ENCODE data around the gene SNIP1.
"Not testable (repeated sequence)": the region's sequence is repeated elsewhere in the genome, so short reads cannot be mapped to it uniquely, and the experiment has no call there.

Gene SNIP1

DNA sequence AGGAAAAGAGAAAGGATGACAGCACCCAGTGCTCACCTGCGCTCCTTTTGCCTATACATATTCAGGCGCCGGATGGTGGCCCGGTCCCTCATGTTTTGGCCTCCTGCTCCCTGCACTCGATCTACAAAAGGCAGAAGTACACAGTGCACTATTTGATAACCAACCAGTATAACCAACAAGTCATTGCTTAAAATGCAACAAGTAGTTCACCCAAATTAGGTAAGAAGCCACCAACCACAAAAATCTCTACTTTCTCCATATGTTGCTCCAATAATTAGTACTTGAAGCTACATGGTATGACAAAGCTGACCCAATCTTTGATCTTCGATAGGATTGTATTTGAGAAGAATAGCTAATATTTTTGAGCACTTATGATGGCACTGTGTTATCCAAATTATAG lies 39.6 kb upstream of the SNIP1 start:
- H3K4me3 ChIP-seq (ENCODE audit: low read length), result no peak overlapping the region; the same call in 1 of the 2 replicates
- TF ChIP-seq, protein P1, sequence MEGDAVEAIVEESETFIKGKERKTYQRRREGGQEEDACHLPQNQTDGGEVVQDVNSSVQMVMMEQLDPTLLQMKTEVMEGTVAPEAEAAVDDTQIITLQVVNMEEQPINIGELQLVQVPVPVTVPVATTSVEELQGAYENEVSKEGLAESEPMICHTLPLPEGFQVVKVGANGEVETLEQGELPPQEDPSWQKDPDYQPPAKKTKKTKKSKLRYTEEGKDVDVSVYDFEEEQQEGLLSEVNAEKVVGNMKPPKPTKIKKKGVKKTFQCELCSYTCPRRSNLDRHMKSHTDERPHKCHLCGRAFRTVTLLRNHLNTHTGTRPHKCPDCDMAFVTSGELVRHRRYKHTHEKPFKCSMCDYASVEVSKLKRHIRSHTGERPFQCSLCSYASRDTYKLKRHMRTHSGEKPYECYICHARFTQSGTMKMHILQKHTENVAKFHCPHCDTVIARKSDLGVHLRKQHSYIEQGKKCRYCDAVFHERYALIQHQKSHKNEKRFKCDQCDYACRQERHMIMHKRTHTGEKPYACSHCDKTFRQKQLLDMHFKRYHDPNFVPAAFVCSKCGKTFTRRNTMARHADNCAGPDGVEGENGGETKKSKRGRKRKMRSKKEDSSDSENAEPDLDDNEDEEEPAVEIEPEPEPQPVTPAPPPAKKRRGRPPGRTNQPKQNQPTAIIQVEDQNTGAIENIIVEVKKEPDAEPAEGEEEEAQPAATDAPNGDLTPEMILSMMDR (conservative IDR thresholded peaks at IDR 0.05; ENCODE audit: low read length), result no peak
- no peak for DNase-seq (ENCODE audit: low read depth)

DNA sequence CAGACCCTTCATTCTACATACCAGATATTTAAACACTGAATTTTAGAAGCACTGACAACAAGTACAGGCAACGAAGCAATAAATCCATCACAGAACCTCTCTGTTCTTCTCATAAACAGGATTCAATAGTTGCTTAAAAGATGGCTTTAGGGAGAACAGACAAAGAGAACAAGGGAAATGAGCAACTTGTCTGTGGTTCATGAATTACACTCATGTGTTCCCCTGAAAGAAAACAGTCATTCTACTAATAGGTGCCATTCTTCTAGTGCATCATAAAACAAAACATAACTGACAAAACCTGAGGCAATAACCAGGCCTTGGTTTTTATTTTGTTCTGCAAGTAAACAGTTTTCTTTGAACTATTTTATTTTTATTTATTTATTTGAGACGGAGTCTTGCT lies 34.8 kb upstream of the SNIP1 start:
- TF ChIP-seq, protein P1 (conservative IDR thresholded peaks at IDR 0.05; ENCODE audit: low read length), result no peak
- no peak for DNase-seq (ENCODE audit: low read depth)
- H3K4me3 ChIP-seq (ENCODE audit: low read length), result no peak overlapping the region

DNA sequence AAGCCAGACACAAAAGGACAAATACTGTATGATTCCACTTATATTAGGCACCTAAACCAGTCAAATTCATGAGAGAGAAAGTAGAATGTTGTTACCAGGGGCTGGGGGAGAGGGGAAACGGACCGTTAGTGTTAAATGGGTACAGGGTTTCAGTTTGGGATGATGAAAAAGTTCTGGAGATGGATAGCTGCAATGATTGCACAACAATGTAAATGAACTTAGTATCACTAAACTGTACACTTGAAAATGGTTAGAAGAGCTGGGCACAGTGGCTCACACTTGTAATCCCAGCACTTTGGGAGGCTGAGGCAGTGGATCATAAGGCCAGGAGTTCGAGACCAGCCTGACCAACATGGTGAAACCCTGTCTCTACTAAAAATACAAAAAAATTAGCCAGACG lies 30.5 kb upstream of the SNIP1 start:
- H3K4me3 ChIP-seq (ENCODE audit: low read length); DNase-seq (ENCODE audit: low read depth): not testable (repeated sequence)

DNA sequence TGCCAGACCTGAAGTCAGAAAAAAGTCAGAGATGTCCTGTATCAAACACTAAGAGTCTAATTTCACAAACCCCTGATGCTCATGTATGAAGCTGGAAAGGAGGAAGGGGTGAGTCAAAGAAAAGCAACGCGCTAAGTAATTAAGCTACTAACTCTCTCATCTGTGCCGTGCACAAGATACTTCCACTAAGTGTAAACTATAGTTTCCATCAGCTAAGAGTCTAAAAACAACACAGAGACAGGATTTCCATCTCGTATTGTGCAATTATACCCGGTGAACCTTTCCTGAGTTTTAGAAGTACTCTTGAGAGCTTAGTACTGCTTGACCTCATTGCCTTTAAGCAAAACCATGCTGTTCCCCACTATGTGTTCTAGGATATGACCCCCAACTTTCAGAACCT lies 21.6 kb upstream of the SNIP1 start:
- DNase-seq (ENCODE audit: low read depth), result no peak
- TF ChIP-seq, protein P1 (conservative IDR thresholded peaks at IDR 0.05; ENCODE audit: low read length), result no peak
- no peak overlapping the region for H3K4me3 ChIP-seq (ENCODE audit: low read length)

DNA sequence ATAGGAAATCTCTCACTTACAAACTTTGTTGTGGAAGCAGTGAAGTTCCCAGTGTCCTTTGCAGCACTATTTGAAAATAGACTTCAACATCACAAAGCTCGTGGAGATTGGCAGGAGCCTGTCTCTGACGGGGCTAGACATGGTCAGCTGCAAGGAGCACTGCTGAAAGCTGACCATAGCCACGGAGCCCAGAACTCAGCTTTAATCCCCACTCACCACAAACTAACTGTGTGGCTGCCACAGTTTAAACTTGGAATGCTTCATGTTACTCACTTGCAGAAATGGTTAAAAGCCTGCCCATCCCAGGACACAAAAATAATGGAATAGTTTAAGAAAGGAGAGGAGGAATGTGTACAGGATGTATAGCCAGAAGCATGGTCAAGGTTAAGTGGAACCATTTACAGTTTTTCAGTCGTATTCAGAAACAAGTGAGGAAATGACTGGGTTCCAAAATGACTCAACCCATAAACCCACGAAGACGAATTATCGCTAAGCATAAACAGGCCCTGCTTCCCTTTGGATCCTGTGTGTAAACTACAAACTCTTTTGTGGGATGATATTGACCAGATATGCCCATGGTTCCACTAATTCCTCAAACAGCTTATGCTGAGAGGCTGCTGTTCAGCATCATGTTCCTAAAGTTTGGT lies 20.9 kb upstream of the SNIP1 start:
- no peak overlapping the region; the same call in 1 of the 2 replicates for H3K4me3 ChIP-seq (ENCODE audit: low read length)
- peak; percentile 86 for DNase-seq (ENCODE audit: low read depth)
- TF ChIP-seq, protein P1 (conservative IDR thresholded peaks at IDR 0.05; ENCODE audit: low read length), result no peak

DNA sequence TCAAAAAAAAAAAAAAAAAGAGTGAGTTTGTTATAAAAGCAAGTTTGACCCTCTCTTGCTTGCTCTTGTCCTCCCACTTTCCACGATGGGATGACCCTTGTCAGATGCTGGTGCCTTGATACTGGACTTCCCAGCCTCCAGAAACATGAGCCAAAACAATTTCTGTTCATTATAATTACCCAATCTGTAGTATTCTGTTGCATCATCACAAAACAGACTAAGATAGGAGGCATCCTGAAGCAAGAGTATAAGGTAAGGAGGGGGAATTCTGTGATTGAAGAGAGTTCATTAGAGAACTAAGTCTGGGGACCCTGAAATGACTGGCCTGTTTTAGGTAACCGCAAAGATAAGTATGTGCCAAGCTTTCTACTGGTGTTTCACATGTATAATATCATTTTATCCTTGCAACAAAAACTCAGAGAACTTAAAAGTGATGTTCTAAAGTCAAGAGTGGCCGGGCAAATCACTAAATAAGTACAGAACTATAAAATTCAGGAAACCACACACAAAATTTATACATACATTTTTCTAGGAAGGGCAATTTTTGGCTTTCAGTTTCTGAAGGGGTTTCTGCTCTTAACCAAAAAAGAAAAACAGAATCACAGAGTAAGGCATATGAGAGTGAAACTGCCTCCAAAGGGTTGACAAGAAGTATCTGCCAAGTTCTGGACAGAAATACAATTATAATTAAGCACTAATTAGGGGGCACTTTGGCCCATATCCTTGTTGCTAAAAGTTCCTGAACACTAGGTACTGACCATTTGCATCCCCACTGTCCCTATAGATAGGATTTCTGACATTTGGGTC lies 16.6 kb upstream of the SNIP1 start:
- TF ChIP-seq, protein P1 (conservative IDR thresholded peaks at IDR 0.05; ENCODE audit: low read length), result no peak
- H3K4me3 ChIP-seq (ENCODE audit: low read length), result no peak overlapping the region

DNA sequence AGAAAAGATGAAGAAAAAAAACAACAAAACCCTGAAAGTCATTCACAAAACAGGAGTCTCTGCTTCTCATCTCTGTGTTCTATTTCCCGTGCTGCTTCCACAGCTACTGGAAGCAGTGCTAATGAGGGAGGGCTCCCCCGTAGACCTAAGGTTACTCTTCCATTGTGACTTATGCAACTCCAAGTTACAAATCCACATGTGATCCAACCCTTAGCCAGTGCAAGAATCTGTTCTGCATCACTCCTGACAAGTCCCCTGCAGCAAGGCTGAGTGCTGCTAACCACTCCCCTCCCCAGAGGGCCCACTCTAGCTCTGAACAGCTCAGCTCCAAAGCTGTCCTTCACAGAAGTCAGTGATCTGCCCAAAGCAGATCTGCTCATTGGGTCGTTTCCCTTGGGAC lies 12.9 kb upstream of the SNIP1 start:
- TF ChIP-seq, protein P1 (conservative IDR thresholded peaks at IDR 0.05; ENCODE audit: low read length), result no peak
- no peak for DNase-seq (ENCODE audit: low read depth)
- no peak overlapping the region for H3K4me3 ChIP-seq (ENCODE audit: low read length)

More for the DNA sequence above, 16.6 kb upstream of the SNIP1 start:
- no peak for DNase-seq (ENCODE audit: low read depth)

Data from AG10803 (cell line).